ENCODE results near the gene GDNF. TPM values are rescaled to one million over a fixed set of nuclear protein-coding genes. Genes with fewer than 3 reads are reported as not detected.

GDNF gene
- total RNA-seq (0.24 TPM), polyA plus RNA-seq (0.07 TPM)
- long read RNA-seq, donor 1 = 0 reads
- long read RNA-seq, donor 2 = 0 reads
- long read RNA-seq, donor 3 = 0 reads
- long read RNA-seq, donor 4 = 0 reads
- long read RNA-seq, donor 5 = 0 reads
- long read RNA-seq, donor 6 = 0 reads
- long read RNA-seq, donor 7 = 0 reads
- long read RNA-seq, donor 8 = 0 reads
- long read RNA-seq, donor 9 = 0 reads
- long read RNA-seq, donor 10 = 0 reads

- H3K4me3 ChIP-seq (ENCODE audit: low read length in 2 of 2) = no peak within 1 kb of the TSS
- H3K27me3 ChIP-seq (ENCODE audit: control insufficient read depth in 2 of 2, insufficient read depth in 1 of 2, low read length in 1 of 2) = peaks cover 73 to 96% of the 10 kb centered on the region in 2 donors
- WGBS = 2% methylated on average over 66 of the region's 66 CpGs
- H3K9me3 ChIP-seq (ENCODE audit: control insufficient read depth in 2 of 2, insufficient read depth in 1 of 2, low read length in 1 of 2) = peaks cover 2 to 16% of the 10 kb centered on the region in 2 donors
- H3K36me3 ChIP-seq (ENCODE audit: control insufficient read depth in 2 of 2, insufficient read depth in 2 of 2, low read length in 1 of 2) = no peaks in the 10 kb centered on the region
- peaks cover 0 to 16% of the 10 kb centered on the region in 2 donors for H3K4me1 ChIP-seq (ENCODE audit: control insufficient read depth in 2 of 2, insufficient read depth in 2 of 2, low read length in 2 of 2)
- DNase-seq (ENCODE audit: low read depth in 6 of 9, low spot score in 9 of 9) = no peak
- no peak within 1 kb of the TSS for H3K27ac ChIP-seq (ENCODE audit: low read depth in 1 of 2, low read length in 1 of 2)
These were observed at the start of gene GDNF for GRCh38 chr5:37839407-37840052. Gene GDNF (minus strand): TSS chr5:37840041. CDS start chr5:37834796, 5,245 bp downstream.

- WGBS = 93% methylated on average over 6 of the region's 6 CpGs
These were observed 48.6 kb upstream of the GDNF start for GRCh38 chr5:37888476-37888875.

GRCh38 chr5:37886242-37886905, 46.5 kb upstream of the GDNF start:
- no peak for DNase-seq (ENCODE audit: low read depth in 6 of 9, low spot score in 9 of 9)
- Histone ChIP-seq H3K27ac (ENCODE audit: low read depth in 1 of 2, low read length in 1 of 2) (no peak overlapping the region), H3K36me3 (ENCODE audit: control insufficient read depth in 2 of 2, insufficient read depth in 2 of 2, low read length in 1 of 2) (no peaks in the 10 kb centered on the region), H3K27me3 (ENCODE audit: control insufficient read depth in 2 of 2, insufficient read depth in 1 of 2, low read length in 1 of 2) (no peaks in the 10 kb centered on the region), H3K4me1 (ENCODE audit: control insufficient read depth in 2 of 2, insufficient read depth in 2 of 2, low read length in 2 of 2) (no peaks in the 10 kb centered on the region), H3K4me3 (ENCODE audit: low read length in 2 of 2) (no peak overlapping the region), H3K9me3 (ENCODE audit: control insufficient read depth in 2 of 2, insufficient read depth in 1 of 2, low read length in 1 of 2) (no peaks in the 10 kb centered on the region)
- 76% methylated on average over 9 of the region's 9 CpGs for WGBS

More at GRCh38 chr5:37888476-37888875, 48.6 kb upstream of the GDNF start:
- Histone ChIP-seq H3K36me3 (ENCODE audit: control insufficient read depth in 2 of 2, insufficient read depth in 2 of 2, low read length in 1 of 2) (no peaks in the 10 kb centered on the region), H3K4me1 (ENCODE audit: control insufficient read depth in 2 of 2, insufficient read depth in 2 of 2, low read length in 2 of 2) (no peaks in the 10 kb centered on the region), H3K27ac (ENCODE audit: low read depth in 1 of 2, low read length in 1 of 2) (no peak overlapping the region), H3K27me3 (ENCODE audit: control insufficient read depth in 2 of 2, insufficient read depth in 1 of 2, low read length in 1 of 2) (no peaks in the 10 kb centered on the region), H3K9me3 (ENCODE audit: control insufficient read depth in 2 of 2, insufficient read depth in 1 of 2, low read length in 1 of 2) (no peaks in the 10 kb centered on the region), H3K4me3 (ENCODE audit: low read length in 2 of 2) (no peak overlapping the region)
- no peak for DNase-seq (ENCODE audit: low read depth in 6 of 9, low spot score in 9 of 9)

- no peaks in the 10 kb centered on the region for H3K36me3 ChIP-seq (ENCODE audit: control insufficient read depth in 2 of 2, insufficient read depth in 2 of 2, low read length in 1 of 2)
- H3K9me3 ChIP-seq (ENCODE audit: control insufficient read depth in 2 of 2, insufficient read depth in 1 of 2, low read length in 1 of 2) = no peaks in the 10 kb centered on the region
- WGBS = 63% methylated on average over 3 of the region's 3 CpGs
- no peak for DNase-seq (ENCODE audit: low read depth in 6 of 9, low spot score in 9 of 9)
- H3K27ac ChIP-seq (ENCODE audit: low read depth in 1 of 2, low read length in 1 of 2) = no peak overlapping the region
- no peak overlapping the region for H3K4me3 ChIP-seq (ENCODE audit: low read length in 2 of 2)
- H3K27me3 ChIP-seq (ENCODE audit: control insufficient read depth in 2 of 2, insufficient read depth in 1 of 2, low read length in 1 of 2) = no peaks in the 10 kb centered on the region
- no peaks in the 10 kb centered on the region for H3K4me1 ChIP-seq (ENCODE audit: control insufficient read depth in 2 of 2, insufficient read depth in 2 of 2, low read length in 2 of 2)
These were observed 42.8 kb upstream of the GDNF start for GRCh38 chr5:37882636-37883035.

- DNase-seq (ENCODE audit: low read depth in 6 of 9, low spot score in 9 of 9) = no peak
- WGBS = 90% methylated on average over 3 of the region's 3 CpGs
These were observed 41.5 kb upstream of the GDNF start for GRCh38 chr5:37881359-37881758.

GRCh38 chr5:37876943-37877342, 37.1 kb upstream of the GDNF start:
- WGBS = 89% methylated on average over 3 of the region's 3 CpGs

More at GRCh38 chr5:37881359-37881758, 41.5 kb upstream of the GDNF start:
- Histone ChIP-seq H3K9me3 (ENCODE audit: control insufficient read depth in 2 of 2, insufficient read depth in 1 of 2, low read length in 1 of 2) (no peaks in the 10 kb centered on the region), H3K36me3 (ENCODE audit: control insufficient read depth in 2 of 2, insufficient read depth in 2 of 2, low read length in 1 of 2) (no peaks in the 10 kb centered on the region), H3K4me3 (ENCODE audit: low read length in 2 of 2) (no peak overlapping the region), H3K27ac (ENCODE audit: low read depth in 1 of 2, low read length in 1 of 2) (no peak overlapping the region), H3K4me1 (ENCODE audit: control insufficient read depth in 2 of 2, insufficient read depth in 2 of 2, low read length in 2 of 2) (no peaks in the 10 kb centered on the region), H3K27me3 (ENCODE audit: control insufficient read depth in 2 of 2, insufficient read depth in 1 of 2, low read length in 1 of 2) (no peaks in the 10 kb centered on the region)

GRCh38 chr5:37876245-37876644, 36.4 kb upstream of the GDNF start:
- DNase-seq (ENCODE audit: low read depth in 6 of 9, low spot score in 9 of 9) = no peak
- Histone ChIP-seq H3K4me1 (ENCODE audit: control insufficient read depth in 2 of 2, insufficient read depth in 2 of 2, low read length in 2 of 2) (no peaks in the 10 kb centered on the region), H3K27me3 (ENCODE audit: control insufficient read depth in 2 of 2, insufficient read depth in 1 of 2, low read length in 1 of 2) (no peaks in the 10 kb centered on the region), H3K9me3 (ENCODE audit: control insufficient read depth in 2 of 2, insufficient read depth in 1 of 2, low read length in 1 of 2) (no peaks in the 10 kb centered on the region), H3K36me3 (ENCODE audit: control insufficient read depth in 2 of 2, insufficient read depth in 2 of 2, low read length in 1 of 2) (no peaks in the 10 kb centered on the region), H3K4me3 (ENCODE audit: low read length in 2 of 2) (no peak overlapping the region), H3K27ac (ENCODE audit: low read depth in 1 of 2, low read length in 1 of 2) (no peak overlapping the region)
- 89% methylated on average over 1 of the region's 1 CpG for whole genome bisulfite sequencing

More at GRCh38 chr5:37876943-37877342, 37.1 kb upstream of the GDNF start:
- no peak overlapping the region for H3K4me3 ChIP-seq (ENCODE audit: low read length in 2 of 2)
- no peaks in the 10 kb centered on the region for H3K4me1 ChIP-seq (ENCODE audit: control insufficient read depth in 2 of 2, insufficient read depth in 2 of 2, low read length in 2 of 2)
- no peak overlapping the region for H3K27ac ChIP-seq (ENCODE audit: low read depth in 1 of 2, low read length in 1 of 2)
- no peaks in the 10 kb centered on the region for H3K9me3 ChIP-seq (ENCODE audit: control insufficient read depth in 2 of 2, insufficient read depth in 1 of 2, low read length in 1 of 2)
- DNase-seq (ENCODE audit: low read depth in 6 of 9, low spot score in 9 of 9) = no peak
- H3K36me3 ChIP-seq (ENCODE audit: control insufficient read depth in 2 of 2, insufficient read depth in 2 of 2, low read length in 1 of 2) = no peaks in the 10 kb centered on the region
- no peaks in the 10 kb centered on the region for H3K27me3 ChIP-seq (ENCODE audit: control insufficient read depth in 2 of 2, insufficient read depth in 1 of 2, low read length in 1 of 2)

- WGBS = 88% methylated on average over 6 of the region's 6 CpGs
- Histone ChIP-seq H3K4me3 (ENCODE audit: low read length in 2 of 2) (no peak overlapping the region), H3K4me1 (ENCODE audit: control insufficient read depth in 2 of 2, insufficient read depth in 2 of 2, low read length in 2 of 2) (no peaks in the 10 kb centered on the region), H3K27ac (ENCODE audit: low read depth in 1 of 2, low read length in 1 of 2) (no peak overlapping the region), H3K9me3 (ENCODE audit: control insufficient read depth in 2 of 2, insufficient read depth in 1 of 2, low read length in 1 of 2) (no peaks in the 10 kb centered on the region), H3K36me3 (ENCODE audit: control insufficient read depth in 2 of 2, insufficient read depth in 2 of 2, low read length in 1 of 2) (no peaks in the 10 kb centered on the region), H3K27me3 (ENCODE audit: control insufficient read depth in 2 of 2, insufficient read depth in 1 of 2, low read length in 1 of 2) (no peaks in the 10 kb centered on the region)
- no peak for DNase-seq (ENCODE audit: low read depth in 6 of 9, low spot score in 9 of 9)
These were observed 35.4 kb upstream of the GDNF start for GRCh38 chr5:37875051-37875787.

GRCh38 chr5:37873988-37874387, 34.1 kb upstream of the GDNF start:
- Histone ChIP-seq H3K27me3 (ENCODE audit: control insufficient read depth in 2 of 2, insufficient read depth in 1 of 2, low read length in 1 of 2) (no peaks in the 10 kb centered on the region), H3K9me3 (ENCODE audit: control insufficient read depth in 2 of 2, insufficient read depth in 1 of 2, low read length in 1 of 2) (no peaks in the 10 kb centered on the region), H3K4me1 (ENCODE audit: control insufficient read depth in 2 of 2, insufficient read depth in 2 of 2, low read length in 2 of 2) (no peaks in the 10 kb centered on the region), H3K4me3 (ENCODE audit: low read length in 2 of 2) (no peak overlapping the region), H3K27ac (ENCODE audit: low read depth in 1 of 2, low read length in 1 of 2) (no peak overlapping the region), H3K36me3 (ENCODE audit: control insufficient read depth in 2 of 2, insufficient read depth in 2 of 2, low read length in 1 of 2) (no peaks in the 10 kb centered on the region)
- WGBS = 89% methylated on average over 7 of the region's 7 CpGs
- DNase-seq (ENCODE audit: low read depth in 6 of 9, low spot score in 9 of 9) = no peak
